ENCODE results near the gene PTH. TPM values are rescaled to one million over a fixed set of nuclear protein-coding genes. Genes with fewer than 3 reads are reported as not detected.

The PTH gene
- total RNA-seq, 3 donors from 2014 or later = not detected

- TF ChIP-seq CTCF (IDR thresholded peaks at IDR 0.05) = no peak
- TF ChIP-seq POLR2AphosphoS5 (IDR thresholded peaks at IDR 0.05) = no peak
- intact Hi-C loops (cut with DNase I; ENCODE audit: low total_unique reads) = no loop called here
Measured at GRCh38 chr11:13480198-13480597, 15.6 kb downstream of the PTH start.

DNA sequence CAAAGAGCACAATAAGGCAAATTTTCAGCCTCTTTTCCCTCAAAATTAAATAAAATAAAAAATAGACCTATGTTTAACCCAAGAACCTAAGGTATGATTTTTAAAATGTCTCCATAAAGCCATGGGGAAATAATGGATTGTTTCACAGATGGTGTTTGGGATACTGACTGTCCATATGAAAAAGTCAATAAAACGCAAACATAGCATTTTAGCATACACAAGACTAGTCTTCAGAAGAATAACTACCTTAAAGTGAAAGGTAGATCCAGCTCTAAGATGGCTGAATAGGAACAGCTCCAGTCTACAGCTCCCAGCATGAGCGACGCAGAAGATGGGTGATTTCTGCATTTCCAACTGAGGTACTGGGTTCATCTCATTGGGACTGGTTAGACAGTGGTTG, 16.1 kb downstream of the PTH start:
- Histone ChIP-seq H3K36me3 (no peaks in the 10 kb centered on the region), H3K4me3 (no peak overlapping the region), H3K27me3 (no peaks in the 10 kb centered on the region), H3K9me3 (no peaks in the 10 kb centered on the region), H3K4me1 (no peaks in the 10 kb centered on the region), H3K27ac (no peak overlapping the region)
- no peak for DNase-seq (ENCODE audit: low spot score in 2 of 2)
- no peak for TF ChIP-seq POLR2AphosphoS5 (IDR thresholded peaks at IDR 0.05)
- TF ChIP-seq POLR2A (IDR thresholded peaks at IDR 0.05) = no peak
- TF ChIP-seq CTCF (IDR thresholded peaks at IDR 0.05) = no peak
- intact Hi-C loops (cut with DNase I; ENCODE audit: low total_unique reads) = loop anchor here (5.0 kb wide), 1 partner anchor 393 kb away; no protein-coding TSS in a partner anchor

More at GRCh38 chr11:13480198-13480597, 15.6 kb downstream of the PTH start:
- Histone ChIP-seq H3K4me1 (no peaks in the 10 kb centered on the region), H3K4me3 (no peak overlapping the region), H3K36me3 (no peaks in the 10 kb centered on the region), H3K9me3 (no peaks in the 10 kb centered on the region), H3K27ac (no peak overlapping the region), H3K27me3 (no peaks in the 10 kb centered on the region)
- no peak for DNase-seq (ENCODE audit: low spot score in 2 of 2)

GRCh38 chr11:13475091-13475490, 20.7 kb downstream of the PTH start:
- H3K36me3 ChIP-seq = no peaks in the 10 kb centered on the region
- no peak overlapping the region for H3K27ac ChIP-seq
- no peaks in the 10 kb centered on the region for H3K4me1 ChIP-seq
- TF ChIP-seq CTCF (IDR thresholded peaks at IDR 0.05) = no peak
- no peak for TF ChIP-seq POLR2A (IDR thresholded peaks at IDR 0.05)
- no peak for TF ChIP-seq POLR2AphosphoS5 (IDR thresholded peaks at IDR 0.05)
- intact Hi-C loops (cut with DNase I; ENCODE audit: low total_unique reads) = loop anchor here (5.0 kb wide), 1 partner anchor 397 kb away; no protein-coding TSS in a partner anchor
- no peaks in the 10 kb centered on the region for H3K9me3 ChIP-seq
- DNase-seq (ENCODE audit: low spot score in 2 of 2) = no peak
- H3K4me3 ChIP-seq = no peak overlapping the region
- no peaks in the 10 kb centered on the region for H3K27me3 ChIP-seq

DNA sequence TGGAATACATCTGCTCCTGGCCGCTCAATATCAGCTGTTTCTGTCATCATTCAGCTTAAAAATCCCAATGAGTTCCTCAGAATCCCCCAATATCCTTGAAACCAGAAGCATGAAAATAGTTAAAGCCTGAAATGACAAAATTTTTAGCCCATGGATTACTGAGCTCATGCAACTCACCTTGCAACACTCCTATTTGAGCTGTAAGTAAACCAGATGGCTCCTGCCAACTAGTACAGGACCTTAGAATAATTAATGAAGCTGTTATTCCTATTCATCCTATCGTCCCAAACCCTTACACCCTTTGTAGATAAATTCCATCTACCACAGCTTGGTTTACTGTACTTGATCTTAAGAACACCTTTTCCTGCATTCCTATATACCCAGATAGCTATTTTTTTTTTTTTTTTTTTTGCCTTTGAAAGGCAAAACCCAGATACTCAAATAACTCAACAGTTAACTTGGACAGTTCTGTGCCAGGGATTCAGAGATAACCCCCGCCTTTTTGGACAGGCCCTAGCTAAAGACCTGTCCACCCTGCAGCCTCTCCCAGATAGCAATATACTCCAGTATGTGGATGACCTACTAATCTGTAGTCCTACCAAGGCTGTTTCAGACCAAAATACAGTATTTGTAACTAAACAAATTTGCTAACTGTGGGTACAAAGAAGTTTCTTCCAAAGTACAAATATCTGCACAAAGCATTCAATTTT, 22.6 kb downstream of the PTH start:
- Histone ChIP-seq H3K4me3 (no peak overlapping the region), H3K27me3 (no peaks in the 10 kb centered on the region), H3K4me1 (no peaks in the 10 kb centered on the region), H3K36me3 (no peaks in the 10 kb centered on the region), H3K9me3 (no peaks in the 10 kb centered on the region), H3K27ac (no peak overlapping the region)
- TF ChIP-seq POLR2AphosphoS5 (IDR thresholded peaks at IDR 0.05) (no peak), POLR2A (IDR thresholded peaks at IDR 0.05) (no peak), CTCF (IDR thresholded peaks at IDR 0.05) (no peak)
- DNase-seq (ENCODE audit: low spot score in 2 of 2) = no peak
- intact Hi-C loops (cut with DNase I; ENCODE audit: low total_unique reads) = no loop called here

DNA sequence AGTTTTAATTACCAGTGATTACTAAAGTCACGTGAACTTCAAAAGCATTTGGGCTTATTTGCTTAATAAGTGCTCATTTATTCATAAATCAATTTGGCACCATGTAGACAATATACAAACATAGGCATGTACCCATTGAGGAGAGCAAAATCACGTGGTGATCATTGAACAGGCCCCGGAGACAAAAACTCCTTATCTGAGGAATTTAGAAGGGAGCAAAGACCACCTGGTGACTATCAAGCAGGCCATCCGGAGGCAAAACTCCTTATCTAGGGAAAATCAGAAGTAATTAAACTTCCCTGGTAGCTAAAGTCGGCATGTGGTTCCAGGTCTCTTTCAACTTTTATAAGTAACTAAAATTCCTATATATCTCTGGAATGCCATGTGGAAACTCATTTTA, 27.0 kb downstream of the PTH start:
- H3K4me3 ChIP-seq = no peak overlapping the region
- intact Hi-C loops (cut with DNase I; ENCODE audit: low total_unique reads) = no loop called here
- no peak for DNase-seq (ENCODE audit: low spot score in 2 of 2)
- H3K4me1 ChIP-seq = no peaks in the 10 kb centered on the region
- no peaks in the 10 kb centered on the region for H3K9me3 ChIP-seq
- TF ChIP-seq CTCF (IDR thresholded peaks at IDR 0.05) (no peak), POLR2AphosphoS5 (IDR thresholded peaks at IDR 0.05) (no peak), POLR2A (IDR thresholded peaks at IDR 0.05) (no peak)
- no peaks in the 10 kb centered on the region for H3K36me3 ChIP-seq
- H3K27me3 ChIP-seq = no peaks in the 10 kb centered on the region
- H3K27ac ChIP-seq = no peak overlapping the region
